ENCODE data around the gene LRCH4. TPM values are rescaled to one million over a fixed set of nuclear protein-coding genes. Genes with fewer than 3 reads are reported as not detected.
A peak's percentile ranks its signal among the peaks of the same experiment; 100 is the strongest.

Gene LRCH4
- total and polyA plus RNA-seq, 9 of the 15 experiments (the other 6 are each of a cell fraction or from before 2014, with no cell fraction given) = 0.06 to 63.3 (median 15.0) TPM

DNA sequence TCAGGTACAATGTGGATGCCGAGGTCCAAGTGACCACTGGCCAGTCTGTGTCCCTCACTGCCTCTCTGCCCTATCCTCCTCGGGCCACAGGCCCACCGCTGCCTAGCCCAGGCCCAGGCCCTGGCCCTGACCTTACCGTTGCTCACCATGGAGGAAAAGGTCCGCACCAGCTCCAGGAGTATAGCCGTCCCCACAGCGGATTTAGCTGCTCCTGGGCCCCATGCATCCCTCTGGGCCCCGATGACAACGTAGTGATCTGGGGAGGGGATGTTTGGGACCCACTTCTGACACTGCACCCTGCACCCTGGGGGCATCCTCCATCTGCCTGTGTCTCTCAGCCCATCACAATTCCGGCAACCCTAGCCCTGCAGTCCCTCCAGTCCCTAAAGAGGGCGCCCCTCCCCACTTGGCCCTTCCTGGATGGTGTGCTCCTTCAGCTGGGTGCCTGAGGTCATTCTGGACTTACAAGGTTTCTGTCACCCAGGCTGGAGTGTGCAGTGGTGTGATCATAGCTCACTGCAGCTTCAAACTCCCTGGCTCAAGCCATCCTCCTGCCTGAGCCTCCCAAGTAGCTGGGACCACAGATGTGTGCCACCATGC, 43.3 kb upstream of the LRCH4 start (continued):
- TF ChIP-seq, protein P1, sequence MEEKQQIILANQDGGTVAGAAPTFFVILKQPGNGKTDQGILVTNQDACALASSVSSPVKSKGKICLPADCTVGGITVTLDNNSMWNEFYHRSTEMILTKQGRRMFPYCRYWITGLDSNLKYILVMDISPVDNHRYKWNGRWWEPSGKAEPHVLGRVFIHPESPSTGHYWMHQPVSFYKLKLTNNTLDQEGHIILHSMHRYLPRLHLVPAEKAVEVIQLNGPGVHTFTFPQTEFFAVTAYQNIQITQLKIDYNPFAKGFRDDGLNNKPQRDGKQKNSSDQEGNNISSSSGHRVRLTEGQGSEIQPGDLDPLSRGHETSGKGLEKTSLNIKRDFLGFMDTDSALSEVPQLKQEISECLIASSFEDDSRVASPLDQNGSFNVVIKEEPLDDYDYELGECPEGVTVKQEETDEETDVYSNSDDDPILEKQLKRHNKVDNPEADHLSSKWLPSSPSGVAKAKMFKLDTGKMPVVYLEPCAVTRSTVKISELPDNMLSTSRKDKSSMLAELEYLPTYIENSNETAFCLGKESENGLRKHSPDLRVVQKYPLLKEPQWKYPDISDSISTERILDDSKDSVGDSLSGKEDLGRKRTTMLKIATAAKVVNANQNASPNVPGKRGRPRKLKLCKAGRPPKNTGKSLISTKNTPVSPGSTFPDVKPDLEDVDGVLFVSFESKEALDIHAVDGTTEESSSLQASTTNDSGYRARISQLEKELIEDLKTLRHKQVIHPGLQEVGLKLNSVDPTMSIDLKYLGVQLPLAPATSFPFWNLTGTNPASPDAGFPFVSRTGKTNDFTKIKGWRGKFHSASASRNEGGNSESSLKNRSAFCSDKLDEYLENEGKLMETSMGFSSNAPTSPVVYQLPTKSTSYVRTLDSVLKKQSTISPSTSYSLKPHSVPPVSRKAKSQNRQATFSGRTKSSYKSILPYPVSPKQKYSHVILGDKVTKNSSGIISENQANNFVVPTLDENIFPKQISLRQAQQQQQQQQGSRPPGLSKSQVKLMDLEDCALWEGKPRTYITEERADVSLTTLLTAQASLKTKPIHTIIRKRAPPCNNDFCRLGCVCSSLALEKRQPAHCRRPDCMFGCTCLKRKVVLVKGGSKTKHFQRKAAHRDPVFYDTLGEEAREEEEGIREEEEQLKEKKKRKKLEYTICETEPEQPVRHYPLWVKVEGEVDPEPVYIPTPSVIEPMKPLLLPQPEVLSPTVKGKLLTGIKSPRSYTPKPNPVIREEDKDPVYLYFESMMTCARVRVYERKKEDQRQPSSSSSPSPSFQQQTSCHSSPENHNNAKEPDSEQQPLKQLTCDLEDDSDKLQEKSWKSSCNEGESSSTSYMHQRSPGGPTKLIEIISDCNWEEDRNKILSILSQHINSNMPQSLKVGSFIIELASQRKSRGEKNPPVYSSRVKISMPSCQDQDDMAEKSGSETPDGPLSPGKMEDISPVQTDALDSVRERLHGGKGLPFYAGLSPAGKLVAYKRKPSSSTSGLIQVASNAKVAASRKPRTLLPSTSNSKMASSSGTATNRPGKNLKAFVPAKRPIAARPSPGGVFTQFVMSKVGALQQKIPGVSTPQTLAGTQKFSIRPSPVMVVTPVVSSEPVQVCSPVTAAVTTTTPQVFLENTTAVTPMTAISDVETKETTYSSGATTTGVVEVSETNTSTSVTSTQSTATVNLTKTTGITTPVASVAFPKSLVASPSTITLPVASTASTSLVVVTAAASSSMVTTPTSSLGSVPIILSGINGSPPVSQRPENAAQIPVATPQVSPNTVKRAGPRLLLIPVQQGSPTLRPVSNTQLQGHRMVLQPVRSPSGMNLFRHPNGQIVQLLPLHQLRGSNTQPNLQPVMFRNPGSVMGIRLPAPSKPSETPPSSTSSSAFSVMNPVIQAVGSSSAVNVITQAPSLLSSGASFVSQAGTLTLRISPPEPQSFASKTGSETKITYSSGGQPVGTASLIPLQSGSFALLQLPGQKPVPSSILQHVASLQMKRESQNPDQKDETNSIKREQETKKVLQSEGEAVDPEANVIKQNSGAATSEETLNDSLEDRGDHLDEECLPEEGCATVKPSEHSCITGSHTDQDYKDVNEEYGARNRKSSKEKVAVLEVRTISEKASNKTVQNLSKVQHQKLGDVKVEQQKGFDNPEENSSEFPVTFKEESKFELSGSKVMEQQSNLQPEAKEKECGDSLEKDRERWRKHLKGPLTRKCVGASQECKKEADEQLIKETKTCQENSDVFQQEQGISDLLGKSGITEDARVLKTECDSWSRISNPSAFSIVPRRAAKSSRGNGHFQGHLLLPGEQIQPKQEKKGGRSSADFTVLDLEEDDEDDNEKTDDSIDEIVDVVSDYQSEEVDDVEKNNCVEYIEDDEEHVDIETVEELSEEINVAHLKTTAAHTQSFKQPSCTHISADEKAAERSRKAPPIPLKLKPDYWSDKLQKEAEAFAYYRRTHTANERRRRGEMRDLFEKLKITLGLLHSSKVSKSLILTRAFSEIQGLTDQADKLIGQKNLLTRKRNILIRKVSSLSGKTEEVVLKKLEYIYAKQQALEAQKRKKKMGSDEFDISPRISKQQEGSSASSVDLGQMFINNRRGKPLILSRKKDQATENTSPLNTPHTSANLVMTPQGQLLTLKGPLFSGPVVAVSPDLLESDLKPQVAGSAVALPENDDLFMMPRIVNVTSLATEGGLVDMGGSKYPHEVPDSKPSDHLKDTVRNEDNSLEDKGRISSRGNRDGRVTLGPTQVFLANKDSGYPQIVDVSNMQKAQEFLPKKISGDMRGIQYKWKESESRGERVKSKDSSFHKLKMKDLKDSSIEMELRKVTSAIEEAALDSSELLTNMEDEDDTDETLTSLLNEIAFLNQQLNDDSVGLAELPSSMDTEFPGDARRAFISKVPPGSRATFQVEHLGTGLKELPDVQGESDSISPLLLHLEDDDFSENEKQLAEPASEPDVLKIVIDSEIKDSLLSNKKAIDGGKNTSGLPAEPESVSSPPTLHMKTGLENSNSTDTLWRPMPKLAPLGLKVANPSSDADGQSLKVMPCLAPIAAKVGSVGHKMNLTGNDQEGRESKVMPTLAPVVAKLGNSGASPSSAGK (IDR thresholded peaks at IDR 0.05) = no peak
- TF ChIP-seq MAFG (tag; conservative IDR thresholded peaks at IDR 0.05) (no peak), NR4A1 (CRISPR knock-in tag; IDR thresholded peaks at IDR 0.05) (no peak), NR4A1 (tag; IDR thresholded peaks at IDR 0.05) (no peak), LCOR (CRISPR knock-in tag; IDR thresholded peaks at IDR 0.05) (no peak), ZNF778 (CRISPR knock-in tag; IDR thresholded peaks at IDR 0.05) (no peak), KLF16 (IDR thresholded peaks at IDR 0.05) (no peak), MECOM (CRISPR knock-in tag; IDR thresholded peaks at IDR 0.05) (no peak), SNIP1 (IDR thresholded peaks at IDR 0.05; ENCODE audit: low read depth) (no peak), SMC3 (conservative IDR thresholded peaks at IDR 0.05; ENCODE audit: insufficient read depth, low read depth, low read length) (peak; percentile 49; the same call in 1 of the 2 replicates), ZNF561 (CRISPR knock-in tag; conservative IDR thresholded peaks at IDR 0.05) (no peak), SRSF1 (IDR thresholded peaks at IDR 0.05; ENCODE audit: low read depth, low read length) (no peak)
- TF ChIP-seq, protein P2, sequence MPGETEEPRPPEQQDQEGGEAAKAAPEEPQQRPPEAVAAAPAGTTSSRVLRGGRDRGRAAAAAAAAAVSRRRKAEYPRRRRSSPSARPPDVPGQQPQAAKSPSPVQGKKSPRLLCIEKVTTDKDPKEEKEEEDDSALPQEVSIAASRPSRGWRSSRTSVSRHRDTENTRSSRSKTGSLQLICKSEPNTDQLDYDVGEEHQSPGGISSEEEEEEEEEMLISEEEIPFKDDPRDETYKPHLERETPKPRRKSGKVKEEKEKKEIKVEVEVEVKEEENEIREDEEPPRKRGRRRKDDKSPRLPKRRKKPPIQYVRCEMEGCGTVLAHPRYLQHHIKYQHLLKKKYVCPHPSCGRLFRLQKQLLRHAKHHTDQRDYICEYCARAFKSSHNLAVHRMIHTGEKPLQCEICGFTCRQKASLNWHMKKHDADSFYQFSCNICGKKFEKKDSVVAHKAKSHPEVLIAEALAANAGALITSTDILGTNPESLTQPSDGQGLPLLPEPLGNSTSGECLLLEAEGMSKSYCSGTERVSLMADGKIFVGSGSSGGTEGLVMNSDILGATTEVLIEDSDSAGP (CRISPR knock-in tag; IDR thresholded peaks at IDR 0.05) = no peak
- TF ChIP-seq, protein P3, sequence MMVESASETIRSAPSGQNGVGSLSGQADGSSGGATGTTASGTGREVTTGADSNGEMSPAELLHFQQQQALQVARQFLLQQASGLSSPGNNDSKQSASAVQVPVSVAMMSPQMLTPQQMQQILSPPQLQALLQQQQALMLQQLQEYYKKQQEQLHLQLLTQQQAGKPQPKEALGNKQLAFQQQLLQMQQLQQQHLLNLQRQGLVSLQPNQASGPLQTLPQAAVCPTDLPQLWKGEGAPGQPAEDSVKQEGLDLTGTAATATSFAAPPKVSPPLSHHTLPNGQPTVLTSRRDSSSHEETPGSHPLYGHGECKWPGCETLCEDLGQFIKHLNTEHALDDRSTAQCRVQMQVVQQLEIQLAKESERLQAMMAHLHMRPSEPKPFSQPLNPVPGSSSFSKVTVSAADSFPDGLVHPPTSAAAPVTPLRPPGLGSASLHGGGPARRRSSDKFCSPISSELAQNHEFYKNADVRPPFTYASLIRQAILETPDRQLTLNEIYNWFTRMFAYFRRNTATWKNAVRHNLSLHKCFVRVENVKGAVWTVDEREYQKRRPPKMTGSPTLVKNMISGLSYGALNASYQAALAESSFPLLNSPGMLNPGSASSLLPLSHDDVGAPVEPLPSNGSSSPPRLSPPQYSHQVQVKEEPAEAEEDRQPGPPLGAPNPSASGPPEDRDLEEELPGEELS (CRISPR knock-in tag; IDR thresholded peaks at IDR 0.05; ENCODE audit: borderline replicate concordance) = no peak

All from K562 (cell line).